K562 (cell line): ENCODE results near the gene TTLL11. TPM values are rescaled to one million over a fixed set of nuclear protein-coding genes. Genes with fewer than 3 reads are reported as not detected.

ENCODE experiments used
- CHD4 ChIP-seq: fragments of 200-600 bp; sonication (generic); IDR thresholded peaks from 3 replicates; pipeline ENCODE4 v1.6.1; 2012; ENCODE audit warnings: low read depth, mild to moderate bottlenecking, mixed read lengths, low read length, inconsistent platforms; ENCODE audit not compliant: insufficient read depth, insufficient replicate concordance, poor library complexity, severe bottlenecking
- DMBX1 ChIP-seq: fragments of 250-450 bp; sonication (Bioruptor Pico); IDR thresholded peaks from 2 replicates; pipeline ENCODE4 v1.8.0; 2022; ENCODE audit warnings: inconsistent platforms, mild to moderate bottlenecking, moderate library complexity, borderline replicate concordance
- EWSR1 ChIP-seq: fragments of 450-650 bp; IDR thresholded peaks from 2 replicates; pipeline ENCODE4 v1.6.1; 2018; ENCODE audit warnings: borderline replicate concordance, mild to moderate bottlenecking, low read depth, moderate library complexity; ENCODE audit not compliant: partially characterized antibody
- MTA1 ChIP-seq: fragments of 450-650 bp; IDR thresholded peaks from 2 replicates; pipeline ENCODE4 v1.6.1; 2017; ENCODE audit warnings: borderline replicate concordance
- NFE2 ChIP-seq: IDR thresholded peaks from 2 replicates; pipeline ENCODE4 v1.6.1; 2014; ENCODE audit warnings: antibody characterized with exemption, low read depth
- POLR3G ChIP-seq: IDR thresholded peaks from 2 replicates; pipeline ENCODE4 v1.6.1; 2011; ENCODE audit not compliant: insufficient read length, insufficient replicate concordance; ENCODE audit errors: extremely low read depth
- RHOXF2B ChIP-seq: fragments of 250-450 bp; sonication (Bioruptor Pico); conservative IDR thresholded peaks from 2 replicates; pipeline ENCODE4 v1.5.1; 2021
- SAFB ChIP-seq: fragments of 200-400 bp; formaldehyde crosslinking; IDR thresholded peaks from 2 replicates; pipeline ENCODE4 v1.6.1; 2017; ENCODE audit warnings: low read depth, low read length, borderline replicate concordance
- TBP ChIP-seq: optimal IDR thresholded peaks from 2 replicates; pipeline ENCODE3; 2011; ENCODE audit warnings: low read depth, low read length, improper control_type of control experiment
- ZNF324 ChIP-seq: fragments of 250-450 bp; sonication (Bioruptor Pico); IDR thresholded peaks from 2 replicates; pipeline ENCODE4 v1.4.0; 2020; ENCODE audit warnings: mild to moderate bottlenecking
- polyA plus RNA-seq, 8 experiments: library from polyadenylated mRNA; depleted of rRNA in 4 of 8; stranded (reverse) in 5 of 8; unstranded in 3 of 8; fragments of >200 nt; fragmentation: Nextera tagmentation in 2 of 8; fragmentation: Illumina TruSeq in 1 of 8; extraction: Ambion mirVana in 2 of 8; extraction: Trizol in 1 of 8; gene quantifications; 2 replicates each; pipeline versions ENCODE4 v1.2.1 to v1.2.3, GENCODE V29; 2011 to 2014; ENCODE audit warnings: inconsistent platforms in 1 of 8, missing spikeins in 1 of 8
- total RNA-seq, 7 experiments: library from RNA; depleted of rRNA in 6 of 7; stranded (reverse); fragments of >200 nt in 6 of 7; fragmentation: Illumina TruSeq in 2 of 7; extraction: Trizol in 2 of 7; gene quantifications; 2 replicates each; pipeline versions ENCODE4 v1.2.1 to v1.2.3, GENCODE V29; 2011 to 2021; ENCODE audit warnings: low replicate concordance in 1 of 7
- TF ChIP-seq, protein P1 (sequence below), 2 experiments: fragments of 450-650 bp in 1 of 2; sonication (generic) in 1 of 2; formaldehyde crosslinking in 1 of 2; IDR thresholded peaks; 2 replicates each; pipeline versions ENCODE4 v1.7.1 to v1.9.0; 2016 to 2022; ENCODE audit warnings: inconsistent platforms in 1 of 2, mild to moderate bottlenecking in 1 of 2, missing genetic modification reagents in 1 of 2
- TF ChIP-seq, protein P2 (sequence below): fragments of 250-450 bp; sonication (Bioruptor Pico); IDR thresholded peaks from 2 replicates; pipeline ENCODE4 v1.6.1; 2021; ENCODE audit warnings: mild to moderate bottlenecking
- TF ChIP-seq, protein P3 (sequence below): fragments of 450-650 bp; IDR thresholded peaks from 2 replicates; pipeline ENCODE4 v1.6.1; 2017; ENCODE audit warnings: antibody characterized with exemption, mild to moderate bottlenecking

Gene TTLL11
- total and polyA plus RNA-seq, 9 of the 15 experiments (the other 6 are each of a cell fraction or from before 2014, with no cell fraction given) = 0.83 to 4.4 (median 2.7) TPM

DNA sequence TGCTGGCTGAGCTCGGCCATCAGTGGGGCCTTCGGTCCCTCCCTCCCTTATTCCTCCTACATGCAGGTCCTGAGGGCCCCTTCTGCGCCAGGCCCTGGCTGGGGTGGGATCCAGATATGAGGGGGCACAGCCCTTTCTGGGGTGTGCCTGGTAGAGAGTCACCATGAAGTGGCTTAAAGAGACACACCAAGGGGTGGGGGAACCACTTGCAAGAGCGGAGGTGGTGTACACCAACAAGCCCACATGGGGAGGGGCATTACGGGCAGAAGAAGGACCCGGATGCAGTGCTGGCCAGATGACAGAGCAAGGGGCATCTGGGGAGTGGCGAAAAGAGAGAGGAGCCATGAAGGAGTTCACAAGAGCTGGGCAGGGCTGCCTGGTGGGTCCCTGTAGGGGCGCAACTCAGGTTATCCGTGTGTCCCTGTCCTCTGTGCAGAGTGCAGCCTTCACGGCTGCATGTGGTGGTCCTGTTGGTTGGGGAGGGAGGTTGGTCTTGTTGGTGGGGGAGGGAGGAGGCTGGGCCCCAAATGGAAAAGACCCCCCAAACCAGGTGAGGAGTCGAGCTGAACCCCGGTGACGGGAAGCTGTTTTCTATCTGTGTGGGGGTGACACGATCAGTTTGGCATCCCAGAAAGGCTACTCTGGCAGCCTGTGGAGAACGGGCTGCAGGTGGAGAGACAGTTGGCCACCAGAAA lies 283.6 kb downstream of the TTLL11 start (continued):
- TF ChIP-seq, protein P1, sequence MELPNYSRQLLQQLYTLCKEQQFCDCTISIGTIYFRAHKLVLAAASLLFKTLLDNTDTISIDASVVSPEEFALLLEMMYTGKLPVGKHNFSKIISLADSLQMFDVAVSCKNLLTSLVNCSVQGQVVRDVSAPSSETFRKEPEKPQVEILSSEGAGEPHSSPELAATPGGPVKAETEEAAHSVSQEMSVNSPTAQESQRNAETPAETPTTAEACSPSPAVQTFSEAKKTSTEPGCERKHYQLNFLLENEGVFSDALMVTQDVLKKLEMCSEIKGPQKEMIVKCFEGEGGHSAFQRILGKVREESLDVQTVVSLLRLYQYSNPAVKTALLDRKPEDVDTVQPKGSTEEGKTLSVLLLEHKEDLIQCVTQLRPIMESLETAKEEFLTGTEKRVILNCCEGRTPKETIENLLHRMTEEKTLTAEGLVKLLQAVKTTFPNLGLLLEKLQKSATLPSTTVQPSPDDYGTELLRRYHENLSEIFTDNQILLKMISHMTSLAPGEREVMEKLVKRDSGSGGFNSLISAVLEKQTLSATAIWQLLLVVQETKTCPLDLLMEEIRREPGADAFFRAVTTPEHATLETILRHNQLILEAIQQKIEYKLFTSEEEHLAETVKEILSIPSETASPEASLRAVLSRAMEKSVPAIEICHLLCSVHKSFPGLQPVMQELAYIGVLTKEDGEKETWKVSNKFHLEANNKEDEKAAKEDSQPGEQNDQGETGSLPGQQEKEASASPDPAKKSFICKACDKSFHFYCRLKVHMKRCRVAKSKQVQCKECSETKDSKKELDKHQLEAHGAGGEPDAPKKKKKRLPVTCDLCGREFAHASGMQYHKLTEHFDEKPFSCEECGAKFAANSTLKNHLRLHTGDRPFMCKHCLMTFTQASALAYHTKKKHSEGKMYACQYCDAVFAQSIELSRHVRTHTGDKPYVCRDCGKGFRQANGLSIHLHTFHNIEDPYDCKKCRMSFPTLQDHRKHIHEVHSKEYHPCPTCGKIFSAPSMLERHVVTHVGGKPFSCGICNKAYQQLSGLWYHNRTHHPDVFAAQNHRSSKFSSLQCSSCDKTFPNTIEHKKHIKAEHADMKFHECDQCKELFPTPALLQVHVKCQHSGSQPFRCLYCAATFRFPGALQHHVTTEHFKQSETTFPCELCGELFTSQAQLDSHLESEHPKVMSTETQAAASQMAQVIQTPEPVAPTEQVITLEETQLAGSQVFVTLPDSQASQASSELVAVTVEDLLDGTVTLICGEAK (IDR thresholded peaks at IDR 0.05) = no peak
- TF ChIP-seq, protein P1 (CRISPR knock-in tag; IDR thresholded peaks at IDR 0.05) = no peak
- TF ChIP-seq POLR3G = no peak
- TF ChIP-seq NFE2 = no peak
- TF ChIP-seq RHOXF2B = no peak
- no peak for TF ChIP-seq ZNF324 (CRISPR knock-in tag)
- TF ChIP-seq, protein P2, sequence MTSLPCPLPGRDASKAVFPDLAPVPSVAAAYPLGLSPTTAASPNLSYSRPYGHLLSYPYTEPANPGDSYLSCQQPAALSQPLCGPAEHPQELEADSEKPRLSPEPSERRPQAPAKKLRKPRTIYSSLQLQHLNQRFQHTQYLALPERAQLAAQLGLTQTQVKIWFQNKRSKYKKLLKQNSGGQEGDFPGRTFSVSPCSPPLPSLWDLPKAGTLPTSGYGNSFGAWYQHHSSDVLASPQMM = no peak
- TF ChIP-seq EWSR1 = no peak
- no peak for TF ChIP-seq CHD4
- TF ChIP-seq, protein P3, sequence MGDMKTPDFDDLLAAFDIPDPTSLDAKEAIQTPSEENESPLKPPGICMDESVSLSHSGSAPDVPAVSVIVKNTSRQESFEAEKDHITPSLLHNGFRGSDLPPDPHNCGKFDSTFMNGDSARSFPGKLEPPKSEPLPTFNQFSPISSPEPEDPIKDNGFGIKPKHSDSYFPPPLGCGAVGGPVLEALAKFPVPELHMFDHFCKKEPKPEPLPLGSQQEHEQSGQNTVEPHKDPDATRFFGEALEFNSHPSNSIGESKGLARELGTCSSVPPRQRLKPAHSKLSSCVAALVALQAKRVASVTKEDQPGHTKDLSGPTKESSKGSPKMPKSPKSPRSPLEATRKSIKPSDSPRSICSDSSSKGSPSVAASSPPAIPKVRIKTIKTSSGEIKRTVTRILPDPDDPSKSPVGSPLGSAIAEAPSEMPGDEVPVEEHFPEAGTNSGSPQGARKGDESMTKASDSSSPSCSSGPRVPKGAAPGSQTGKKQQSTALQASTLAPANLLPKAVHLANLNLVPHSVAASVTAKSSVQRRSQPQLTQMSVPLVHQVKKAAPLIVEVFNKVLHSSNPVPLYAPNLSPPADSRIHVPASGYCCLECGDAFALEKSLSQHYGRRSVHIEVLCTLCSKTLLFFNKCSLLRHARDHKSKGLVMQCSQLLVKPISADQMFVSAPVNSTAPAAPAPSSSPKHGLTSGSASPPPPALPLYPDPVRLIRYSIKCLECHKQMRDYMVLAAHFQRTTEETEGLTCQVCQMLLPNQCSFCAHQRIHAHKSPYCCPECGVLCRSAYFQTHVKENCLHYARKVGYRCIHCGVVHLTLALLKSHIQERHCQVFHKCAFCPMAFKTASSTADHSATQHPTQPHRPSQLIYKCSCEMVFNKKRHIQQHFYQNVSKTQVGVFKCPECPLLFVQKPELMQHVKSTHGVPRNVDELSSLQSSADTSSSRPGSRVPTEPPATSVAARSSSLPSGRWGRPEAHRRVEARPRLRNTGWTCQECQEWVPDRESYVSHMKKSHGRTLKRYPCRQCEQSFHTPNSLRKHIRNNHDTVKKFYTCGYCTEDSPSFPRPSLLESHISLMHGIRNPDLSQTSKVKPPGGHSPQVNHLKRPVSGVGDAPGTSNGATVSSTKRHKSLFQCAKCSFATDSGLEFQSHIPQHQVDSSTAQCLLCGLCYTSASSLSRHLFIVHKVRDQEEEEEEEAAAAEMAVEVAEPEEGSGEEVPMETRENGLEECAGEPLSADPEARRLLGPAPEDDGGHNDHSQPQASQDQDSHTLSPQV = no peak
- TF ChIP-seq DMBX1 (CRISPR knock-in tag) = no peak
- TF ChIP-seq SAFB = no peak
- no peak for TF ChIP-seq TBP
- TF ChIP-seq MTA1 = no peak
